GM21786 (cell line): Measurements from ENCODE around the gene CHD8.
"Not testable (repeated sequence)": the region's sequence is repeated elsewhere in the genome, so short reads cannot be mapped to it uniquely, and the experiment has no call there.

Source experiments
- ATAC-seq: cut with Tn5 transposase; IDR thresholded peaks from one replicate; pipeline ENCODE4 v1.9.1; 2021; ENCODE audit not compliant: unreplicated experiment

The CHD8 gene

DNA sequence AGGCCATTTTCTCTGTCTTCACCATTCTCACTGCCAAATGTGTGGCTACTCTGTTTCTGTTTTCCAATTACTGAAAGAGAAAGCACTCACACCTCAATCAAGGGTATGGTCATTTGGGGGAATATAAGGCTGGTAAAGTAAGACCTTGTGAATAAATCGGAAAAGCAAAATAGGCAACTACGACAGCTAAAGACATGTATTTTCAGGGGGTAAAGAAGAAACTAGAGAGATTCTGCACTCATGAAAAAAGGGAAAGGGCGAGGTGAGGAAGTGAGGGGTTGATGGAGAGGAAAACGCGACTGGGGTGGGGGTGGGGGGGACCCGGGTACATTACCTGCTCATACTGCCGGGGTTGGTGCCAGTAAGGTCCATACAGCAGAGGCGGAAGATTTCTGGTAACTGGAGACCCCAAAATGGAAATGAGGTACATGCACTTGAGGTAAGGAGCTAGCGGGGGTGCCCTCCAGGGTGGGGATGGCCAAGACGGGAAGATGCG is 19.3 kb downstream of the CHD8 start:
- no peak for ATAC-seq

DNA sequence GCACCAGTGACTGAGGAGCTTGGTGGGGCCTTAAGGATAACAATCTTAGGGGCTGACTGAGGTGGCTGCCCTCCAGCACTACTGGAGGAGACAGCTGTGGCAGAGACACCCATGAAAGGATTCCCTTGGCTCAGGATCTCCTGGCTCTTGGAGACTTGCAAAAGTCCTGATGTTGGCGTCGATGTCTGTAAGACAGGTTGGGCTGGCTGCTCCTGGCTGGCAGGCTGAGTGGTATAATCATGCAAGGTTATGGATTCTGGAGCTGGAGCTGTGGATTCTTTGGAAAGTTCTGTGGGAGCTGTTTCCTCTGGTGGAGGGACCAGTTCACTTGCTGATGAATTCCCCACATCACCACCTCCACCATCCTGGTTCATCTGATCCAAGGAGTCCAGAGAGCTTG is 24.8 kb downstream of the CHD8 start:
- no peak for ATAC-seq

GRCh38 chr14:21428930-21429329 is 27.0 kb downstream of the CHD8 start:
- ATAC-seq: no peak

GRCh38 chr14:21426692-21427091 is 29.2 kb downstream of the CHD8 start:
- no peak for ATAC-seq

- no peak for ATAC-seq
These were observed 36.4 kb downstream of the CHD8 start for GRCh38 chr14:21419528-21419927.

DNA sequence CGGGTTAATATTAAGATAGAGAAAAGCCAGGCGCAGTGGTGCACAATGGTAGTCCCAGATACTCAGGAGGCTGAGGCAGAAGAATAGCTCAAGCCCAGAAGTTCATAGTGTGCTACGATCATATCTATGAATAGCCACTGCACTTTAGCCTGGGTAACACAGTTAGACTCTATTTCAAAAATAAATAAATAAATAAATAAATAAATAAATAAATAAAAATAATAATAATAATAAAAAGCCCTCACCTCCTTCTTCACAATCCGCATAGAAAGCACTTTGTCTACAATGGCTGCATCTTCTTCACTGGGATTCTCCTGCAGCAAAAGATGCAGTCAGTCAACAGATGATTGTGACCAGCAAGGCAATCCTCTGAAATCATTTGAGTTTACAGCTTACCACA is 40.6 kb downstream of the CHD8 start:
- ATAC-seq: no peak

DNA sequence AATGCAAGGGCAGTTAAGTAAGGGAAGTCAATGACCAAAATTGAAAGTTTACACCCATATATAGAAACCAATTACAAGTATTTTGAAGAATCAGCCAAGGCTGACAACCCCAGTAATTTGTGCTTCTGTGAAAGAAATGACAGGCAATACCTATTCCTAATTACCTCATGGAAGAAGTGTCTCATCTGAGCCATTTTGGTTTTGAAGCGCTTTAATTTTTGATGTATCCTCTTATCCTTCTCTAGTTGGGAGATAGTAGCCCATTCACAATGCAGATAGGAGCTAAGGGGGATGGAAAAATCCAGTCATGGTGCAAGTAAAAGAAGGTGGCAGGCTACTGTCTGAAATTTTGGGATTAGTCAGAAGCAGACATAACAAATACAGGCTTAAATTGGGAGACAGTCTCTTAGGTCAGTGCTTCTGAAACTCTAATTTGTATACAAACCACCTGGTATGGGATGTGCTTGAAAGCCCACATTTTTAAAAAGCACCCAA is 41.7 kb downstream of the CHD8 start:
- no peak for ATAC-seq

DNA sequence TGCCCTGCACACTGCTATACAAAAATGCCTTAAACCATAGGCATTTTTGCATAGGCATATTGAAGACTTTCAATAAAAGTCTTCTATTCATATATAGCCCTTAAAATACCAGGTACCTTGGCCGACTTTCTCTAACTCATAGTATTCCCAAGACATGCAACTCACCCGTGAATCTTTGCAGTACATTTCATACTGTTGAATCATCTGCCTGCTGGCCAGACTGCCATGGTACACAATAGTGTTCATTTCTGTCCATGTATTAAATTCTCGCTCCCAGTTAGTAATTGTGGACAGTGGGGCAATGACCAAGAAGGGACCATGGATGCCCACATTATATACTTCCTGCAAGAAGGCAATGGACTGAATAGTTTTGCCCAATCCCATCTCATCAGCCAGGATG is 47.8 kb downstream of the CHD8 start:
- no peak for ATAC-seq

- ATAC-seq: no peak
These were observed 49.7 kb downstream of the CHD8 start for GRCh38 chr14:21406213-21406612.

- no peak for ATAC-seq
These were observed 50.8 kb downstream of the CHD8 start for GRCh38 chr14:21405097-21405496.

GRCh38 chr14:21399311-21399870 is 56.5 kb downstream of the CHD8 start:
- no peak for ATAC-seq

DNA sequence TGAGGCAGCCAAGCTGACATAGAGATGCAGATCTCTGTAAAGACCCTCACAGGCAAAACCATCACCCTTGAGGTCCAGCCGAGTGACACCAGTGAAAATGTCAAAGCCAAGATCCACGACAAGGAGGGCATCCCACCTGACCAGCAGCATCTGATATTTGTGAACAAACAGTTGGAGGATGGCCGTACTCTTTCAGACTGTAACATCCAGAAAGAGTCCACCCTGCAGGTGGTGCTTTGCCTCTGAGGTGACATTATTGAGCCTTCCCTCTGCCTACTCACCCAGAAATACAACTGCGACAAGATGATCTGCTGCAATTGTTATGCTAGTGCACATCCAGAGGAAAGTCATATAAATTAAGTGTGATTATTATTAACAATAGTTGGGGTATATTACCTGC is 57.0 kb downstream of the CHD8 start:
- ATAC-seq: no peak

- no peak for ATAC-seq
These were observed 60.5 kb downstream of the CHD8 start for GRCh38 chr14:21395450-21395849.

GRCh38 chr14:21385188-21385904 is 70.6 kb downstream of the CHD8 start:
- peak; percentile 26 for ATAC-seq

GRCh38 chr14:21384494-21384851 is 71.5 kb downstream of the CHD8 start:
- peak; percentile 6 for ATAC-seq

DNA sequence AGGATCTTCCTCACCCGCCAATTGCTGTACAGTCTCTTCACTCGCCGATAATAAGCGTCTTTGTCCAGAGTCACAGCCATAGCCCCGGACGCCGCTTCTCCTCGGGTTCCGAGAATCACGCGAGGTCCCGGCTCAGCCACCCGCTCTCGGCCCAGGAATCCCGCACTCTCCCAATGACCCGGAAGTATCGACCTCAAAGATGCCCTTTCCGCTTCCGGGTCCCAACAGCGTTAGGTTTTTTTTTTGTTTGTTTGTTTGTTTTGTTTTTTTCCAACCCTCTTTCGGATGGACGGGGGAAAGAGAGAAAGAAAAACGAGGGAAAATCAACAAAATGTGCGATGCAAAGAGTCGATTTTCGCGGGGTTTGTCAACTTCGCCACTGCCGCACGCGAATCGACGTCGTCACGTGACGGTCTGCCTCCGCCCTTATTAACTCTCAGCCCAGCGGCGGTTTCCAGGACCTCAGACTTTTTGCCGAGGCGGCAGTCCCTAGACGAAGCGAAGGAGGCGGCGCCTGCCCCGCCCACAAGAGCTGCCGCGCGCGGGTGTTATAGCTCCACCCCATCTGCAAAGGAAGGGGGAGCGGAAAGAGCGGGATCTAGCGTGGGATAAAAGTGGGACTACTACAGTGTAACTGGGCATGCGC is 72.0 kb downstream of the CHD8 start, which contains the start of gene SUPT16H:
SUPT16H (minus strand) TSS at position 172 of the 646 bp plus-strand sequence; CDS start at position 80, 92 bp downstream.
- ATAC-seq: peak; percentile 87

- ATAC-seq: peak; percentile 27
These were observed 72.8 kb downstream of the CHD8 start for GRCh38 chr14:21382886-21383847.

GRCh38 chr14:21382095-21382494 is 73.8 kb downstream of the CHD8 start:
- no peak for ATAC-seq

DNA sequence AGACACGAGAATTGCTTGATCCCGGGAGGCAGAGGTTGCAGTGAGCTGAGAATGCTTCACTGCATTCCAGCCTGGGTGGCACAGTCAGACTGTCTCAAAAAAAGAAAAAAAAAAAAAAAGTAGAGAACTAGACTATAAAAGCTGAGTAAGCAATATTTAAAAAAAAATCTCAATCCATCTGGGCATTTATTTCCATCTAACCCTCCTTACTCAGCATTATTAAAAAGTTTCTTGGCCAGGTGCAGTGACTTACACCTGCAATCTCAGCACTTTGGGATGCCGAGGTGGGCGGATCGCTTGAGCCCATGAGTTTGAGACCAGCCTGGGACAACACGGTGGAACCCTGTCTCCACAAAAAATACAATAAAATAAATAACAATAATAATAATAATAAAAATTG is 76.6 kb downstream of the CHD8 start:
- no peak for ATAC-seq

GRCh38 chr14:21373980-21374379 is 81.9 kb downstream of the CHD8 start:
- ATAC-seq: no peak

DNA sequence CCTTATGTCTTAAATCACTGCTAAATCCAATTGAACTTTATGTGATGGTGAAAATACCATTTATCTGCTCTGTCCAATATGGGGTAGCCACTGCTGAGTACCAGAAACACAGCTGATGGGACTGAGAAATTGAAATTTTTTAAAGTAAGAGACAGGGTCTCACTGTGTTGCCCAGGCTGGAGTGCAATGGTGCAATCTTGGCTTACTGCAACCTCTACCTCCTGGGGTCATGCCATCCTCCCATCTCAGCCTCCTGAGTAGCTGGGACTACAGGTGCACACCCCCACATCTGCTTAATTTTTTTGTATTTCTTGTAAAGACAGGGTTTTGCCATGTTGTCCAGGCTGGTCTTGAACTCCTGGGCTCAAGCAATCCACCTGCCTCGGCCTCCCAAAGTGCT is 83.1 kb downstream of the CHD8 start:
- not testable (repeated sequence) for ATAC-seq
